ENCODE measurements around the gene ATF3. TPM values are rescaled to one million over a fixed set of nuclear protein-coding genes. Genes with fewer than 3 reads are reported as not detected.

Gene ATF3
- total RNA-seq, 2 donors from 2014 or later = 6.0 to 14.8 TPM

- H3K4me1 ChIP-seq (replicated peaks) = no peaks in the 10 kb centered on the region
- intact Hi-C loops (cut with DNase I) = no loop called here
- no peaks in the 10 kb centered on the region for H3K36me3 ChIP-seq
- no peaks in the 10 kb centered on the region for H3K27me3 ChIP-seq (replicated peaks; ENCODE audit: insufficient read depth)
- H3K4me3 ChIP-seq = no peak overlapping the region
- TF ChIP-seq POLR2A (IDR thresholded peaks at IDR 0.05) (no peak), POLR2AphosphoS5 (IDR thresholded peaks at IDR 0.05) (no peak)
- TF ChIP-seq, protein P1, sequence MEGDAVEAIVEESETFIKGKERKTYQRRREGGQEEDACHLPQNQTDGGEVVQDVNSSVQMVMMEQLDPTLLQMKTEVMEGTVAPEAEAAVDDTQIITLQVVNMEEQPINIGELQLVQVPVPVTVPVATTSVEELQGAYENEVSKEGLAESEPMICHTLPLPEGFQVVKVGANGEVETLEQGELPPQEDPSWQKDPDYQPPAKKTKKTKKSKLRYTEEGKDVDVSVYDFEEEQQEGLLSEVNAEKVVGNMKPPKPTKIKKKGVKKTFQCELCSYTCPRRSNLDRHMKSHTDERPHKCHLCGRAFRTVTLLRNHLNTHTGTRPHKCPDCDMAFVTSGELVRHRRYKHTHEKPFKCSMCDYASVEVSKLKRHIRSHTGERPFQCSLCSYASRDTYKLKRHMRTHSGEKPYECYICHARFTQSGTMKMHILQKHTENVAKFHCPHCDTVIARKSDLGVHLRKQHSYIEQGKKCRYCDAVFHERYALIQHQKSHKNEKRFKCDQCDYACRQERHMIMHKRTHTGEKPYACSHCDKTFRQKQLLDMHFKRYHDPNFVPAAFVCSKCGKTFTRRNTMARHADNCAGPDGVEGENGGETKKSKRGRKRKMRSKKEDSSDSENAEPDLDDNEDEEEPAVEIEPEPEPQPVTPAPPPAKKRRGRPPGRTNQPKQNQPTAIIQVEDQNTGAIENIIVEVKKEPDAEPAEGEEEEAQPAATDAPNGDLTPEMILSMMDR (IDR thresholded peaks at IDR 0.05) = no peak
- H3K27ac ChIP-seq = no peak overlapping the region
- no peaks in the 10 kb centered on the region for H3K9me3 ChIP-seq
- no peak for DNase-seq (ENCODE audit: low spot score)
- 28% methylated on average over 3 of the region's 3 CpGs for WGBS
Measured at GRCh38 chr1:212650228-212650627, 41.7 kb downstream of the ATF3 start.

DNA sequence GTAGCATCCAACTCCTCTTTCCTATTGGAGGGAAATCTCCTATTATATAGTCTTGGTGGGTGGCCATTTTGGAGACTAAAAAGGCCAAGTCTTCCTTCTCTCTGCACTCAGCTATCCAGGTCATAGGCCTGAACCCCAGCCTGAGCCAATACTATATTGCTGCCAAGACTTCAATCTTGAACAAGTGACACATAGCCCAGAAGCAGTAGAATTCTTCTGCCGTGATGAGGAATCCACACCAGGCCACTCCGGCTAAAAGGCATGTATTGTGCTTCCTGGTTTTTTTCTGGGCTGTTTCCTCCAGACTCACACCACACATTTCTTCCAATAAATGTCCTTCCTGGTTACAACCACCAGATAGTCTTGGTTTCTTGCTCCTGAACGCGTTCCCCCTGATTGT is 43.0 kb downstream of the ATF3 start:
- no peaks in the 10 kb centered on the region for H3K4me1 ChIP-seq (replicated peaks)
- intact Hi-C loops (cut with DNase I) = no loop called here
- no peak overlapping the region for H3K4me3 ChIP-seq
- DNase-seq (ENCODE audit: low spot score) = no peak
- H3K27me3 ChIP-seq (replicated peaks; ENCODE audit: insufficient read depth) = no peaks in the 10 kb centered on the region
- H3K9me3 ChIP-seq = no peaks in the 10 kb centered on the region
- H3K36me3 ChIP-seq = no peaks in the 10 kb centered on the region
- no peak for TF ChIP-seq POLR2AphosphoS5 (IDR thresholded peaks at IDR 0.05)
- no peak for TF ChIP-seq POLR2A (IDR thresholded peaks at IDR 0.05)
- TF ChIP-seq, protein P1 (IDR thresholded peaks at IDR 0.05) = no peak
- no peak overlapping the region for H3K27ac ChIP-seq
- 92% methylated on average over 4 of the region's 4 CpGs for WGBS

DNA sequence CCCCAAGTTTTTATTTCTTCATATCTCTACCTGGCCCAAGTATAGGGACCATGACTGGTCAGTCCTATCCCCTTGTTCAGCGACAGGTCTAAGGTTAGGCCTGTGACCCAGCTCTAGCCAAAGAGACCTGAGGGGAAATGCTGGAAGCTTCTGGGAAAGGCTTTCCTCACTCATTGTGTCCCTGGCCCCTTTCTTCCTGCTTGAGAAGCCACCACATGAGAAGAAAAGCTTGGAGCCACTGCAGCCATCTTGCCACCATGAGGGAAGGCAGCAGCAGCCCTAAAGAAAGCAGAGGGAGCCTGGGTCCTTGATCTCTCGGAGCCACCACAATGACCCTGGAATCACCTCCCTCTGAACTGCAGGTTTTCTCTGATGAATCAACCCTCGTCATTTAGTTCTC is 43.4 kb downstream of the ATF3 start:
- Histone ChIP-seq H3K4me1 (replicated peaks) (no peaks in the 10 kb centered on the region), H3K27ac (no peak overlapping the region), H3K36me3 (no peaks in the 10 kb centered on the region), H3K4me3 (no peak overlapping the region), H3K27me3 (replicated peaks; ENCODE audit: insufficient read depth) (no peaks in the 10 kb centered on the region), H3K9me3 (no peaks in the 10 kb centered on the region)
- intact Hi-C loops (cut with DNase I) = no loop called here
- no peak for DNase-seq (ENCODE audit: low spot score)
- 95% methylated on average over 3 of the region's 3 CpGs for WGBS
- TF ChIP-seq POLR2A (IDR thresholded peaks at IDR 0.05) = no peak

DNA sequence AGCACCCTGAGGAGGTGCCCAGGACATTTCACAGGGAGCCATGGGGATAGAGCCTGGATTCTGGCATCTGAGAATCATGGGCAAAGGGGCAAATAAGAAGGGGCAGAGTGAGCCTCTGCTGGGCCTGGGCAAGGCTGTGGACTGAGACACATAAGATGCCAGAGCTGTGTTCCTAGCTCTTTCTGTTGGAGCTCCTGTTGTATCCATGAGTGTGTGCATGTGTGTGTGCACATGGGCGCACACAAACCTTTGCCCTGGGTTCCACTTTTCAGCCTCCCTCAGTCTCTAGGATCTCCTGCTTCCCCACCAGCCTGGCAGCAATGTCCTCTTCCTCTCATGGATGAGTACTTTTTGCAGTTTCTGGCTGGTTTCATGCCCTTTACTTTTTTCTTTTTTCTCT is 44.0 kb downstream of the ATF3 start:
- Histone ChIP-seq H3K36me3 (no peaks in the 10 kb centered on the region), H3K4me3 (no peak overlapping the region), H3K9me3 (no peaks in the 10 kb centered on the region), H3K4me1 (replicated peaks) (no peaks in the 10 kb centered on the region), H3K27me3 (replicated peaks; ENCODE audit: insufficient read depth) (no peaks in the 10 kb centered on the region), H3K27ac (no peak overlapping the region)
- intact Hi-C loops (cut with DNase I) = no loop called here
- no peak for DNase-seq (ENCODE audit: low spot score)
- 100% methylated on average over 1 of the region's 1 CpG for WGBS
- TF ChIP-seq, protein P1 (IDR thresholded peaks at IDR 0.05) = no peak
- no peak for TF ChIP-seq POLR2AphosphoS5 (IDR thresholded peaks at IDR 0.05)
- TF ChIP-seq POLR2A (IDR thresholded peaks at IDR 0.05) = no peak

DNA sequence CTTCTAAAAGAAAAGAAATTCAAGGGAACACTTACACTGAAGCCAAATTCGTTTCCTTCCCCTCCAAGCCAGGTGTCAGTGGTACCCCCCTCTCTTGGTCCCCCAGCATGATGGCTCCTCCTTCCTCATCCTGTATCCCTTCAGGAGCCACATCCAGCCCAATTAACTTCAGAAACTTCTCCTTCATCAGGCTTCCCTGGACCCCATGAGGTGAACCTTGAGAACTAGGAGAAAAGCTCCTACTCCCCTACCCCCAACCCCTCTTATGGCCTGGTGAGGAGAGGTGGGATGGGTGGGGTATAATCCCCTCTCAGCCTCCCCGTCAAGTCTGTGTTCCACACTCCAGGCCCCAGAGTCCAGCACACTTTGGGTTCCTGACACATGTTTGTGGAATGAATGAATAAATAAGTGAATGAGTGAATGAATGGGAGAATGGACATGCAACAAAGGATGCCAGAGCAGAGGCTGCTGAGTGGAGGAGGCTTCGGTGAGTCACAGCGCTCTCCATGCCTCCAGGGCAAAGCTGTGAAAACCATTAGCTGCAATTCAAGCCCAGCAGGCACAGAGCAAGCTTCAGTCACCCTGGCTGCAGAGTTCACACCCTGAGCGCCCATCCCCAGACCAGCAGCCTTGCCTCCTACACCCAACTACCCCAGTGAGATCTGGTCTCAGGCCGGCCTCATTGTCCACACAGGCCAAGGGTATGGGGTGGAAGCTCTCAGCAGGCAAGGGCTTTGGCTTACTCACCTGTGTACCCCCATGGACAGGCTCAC is 47.3 kb downstream of the ATF3 start:
- no peak overlapping the region for H3K4me3 ChIP-seq
- DNase-seq (ENCODE audit: low spot score) = no peak
- H3K9me3 ChIP-seq = no peaks in the 10 kb centered on the region
- no peaks in the 10 kb centered on the region for H3K4me1 ChIP-seq (replicated peaks)
- H3K36me3 ChIP-seq = no peaks in the 10 kb centered on the region
- 69% methylated on average over 6 of the region's 6 CpGs for WGBS
- no peaks in the 10 kb centered on the region for H3K27me3 ChIP-seq (replicated peaks; ENCODE audit: insufficient read depth)
- no peak for TF ChIP-seq POLR2AphosphoS5 (IDR thresholded peaks at IDR 0.05)
- TF ChIP-seq POLR2A (IDR thresholded peaks at IDR 0.05) = no peak
- TF ChIP-seq, protein P1 (IDR thresholded peaks at IDR 0.05) = no peak
- H3K27ac ChIP-seq = no peak overlapping the region
- intact Hi-C loops (cut with DNase I) = no loop called here
